HepG2 (cell line): ENCODE measurements around the gene SDR39U1. TPM values are rescaled to one million over a fixed set of nuclear protein-coding genes. Genes with fewer than 3 reads are reported as not detected.

ENCODE experiments used
- ARNT2 ChIP-seq: sonication (generic); formaldehyde crosslinking; IDR thresholded peaks from 2 replicates; pipeline ENCODE4 v1.8.0; 2022; ENCODE audit warnings: mild to moderate bottlenecking, low read depth, missing genetic modification reagents, moderate library complexity
- CCAR2 ChIP-seq: fragments of 200-400 bp; formaldehyde crosslinking; optimal IDR thresholded peaks from 2 replicates; pipeline ENCODE3; 2018; ENCODE audit warnings: low read depth, mild to moderate bottlenecking, low read length, moderate library complexity
- DMTF1 ChIP-seq: sonication (generic); formaldehyde crosslinking; IDR thresholded peaks from 2 replicates; pipeline ENCODE4 v1.4.0; 2020; ENCODE audit warnings: mild to moderate bottlenecking, missing genetic modification reagents
- ETV5 ChIP-seq: IDR thresholded peaks from 2 replicates; pipeline ENCODE4 v1.6.1; 2018; ENCODE audit warnings: missing biosample characterization, missing genetic modification reagents, inconsistent platforms, borderline replicate concordance
- IRF2 ChIP-seq: IDR thresholded peaks from 2 replicates; pipeline ENCODE4 v1.6.1; 2018; ENCODE audit warnings: missing genetic modification reagents, missing compliant biosample characterization
- MBD4 ChIP-seq: IDR thresholded peaks from 2 replicates; pipeline ENCODE4 v1.6.1; 2012; ENCODE audit warnings: low read length, inconsistent platforms, borderline replicate concordance
- NAIF1 ChIP-seq: sonication (generic); formaldehyde crosslinking; IDR thresholded peaks from 2 replicates; pipeline ENCODE4 v1.5.0; 2020; ENCODE audit warnings: mild to moderate bottlenecking, missing genetic modification reagents, borderline replicate concordance
- ONECUT2 ChIP-seq: sonication (generic); formaldehyde crosslinking; IDR thresholded peaks from 2 replicates; pipeline ENCODE4 v1.4.0; 2020; ENCODE audit warnings: missing genetic modification reagents
- PAX8 ChIP-seq: sonication (generic); formaldehyde crosslinking; IDR thresholded peaks from 2 replicates; pipeline ENCODE4 v1.8.0; 2022; ENCODE audit warnings: mild to moderate bottlenecking, missing genetic modification reagents, borderline replicate concordance
- PRMT3 ChIP-seq: sonication (generic); formaldehyde crosslinking; IDR thresholded peaks from 2 replicates; pipeline ENCODE4 v1.8.1; 2022; ENCODE audit warnings: low read depth, mild to moderate bottlenecking, moderate library complexity, missing genetic modification reagents, borderline replicate concordance
- SMARCE1 ChIP-seq: fragments of 450-650 bp; IDR thresholded peaks from 2 replicates; pipeline ENCODE4 v1.6.1; 2017; ENCODE audit warnings: borderline replicate concordance
- TRIM24 ChIP-seq: sonication (generic); formaldehyde crosslinking; IDR thresholded peaks from 2 replicates; pipeline ENCODE4 v1.8.0; 2022; ENCODE audit warnings: mild to moderate bottlenecking, missing genetic modification reagents
- ZBED4 ChIP-seq: sonication (generic); formaldehyde crosslinking; IDR thresholded peaks from 2 replicates; pipeline ENCODE4 v1.4.0; 2020; ENCODE audit warnings: missing genetic modification reagents, borderline replicate concordance
- ZBTB1 ChIP-seq: sonication (generic); formaldehyde crosslinking; IDR thresholded peaks from 2 replicates; pipeline ENCODE4 v1.4.0; 2020; ENCODE audit warnings: missing genetic modification reagents, borderline replicate concordance
- ZBTB37 ChIP-seq: sonication (generic); formaldehyde crosslinking; IDR thresholded peaks from 2 replicates; pipeline ENCODE4 v1.4.0; 2020; ENCODE audit warnings: mild to moderate bottlenecking, missing genetic modification reagents
- ZBTB43 ChIP-seq: sonication (generic); formaldehyde crosslinking; conservative IDR thresholded peaks from 2 replicates; pipeline ENCODE4 v1.4.0; 2020; ENCODE audit warnings: missing genetic modification reagents
- ZFP1 ChIP-seq: IDR thresholded peaks from 2 replicates; pipeline ENCODE4 v1.6.1; 2016
- ZNF160 ChIP-seq: sonication (generic); formaldehyde crosslinking; IDR thresholded peaks from 2 replicates; pipeline ENCODE4 v1.8.0; 2022; ENCODE audit warnings: mild to moderate bottlenecking, inconsistent platforms, missing genetic modification reagents
- ZNF512 ChIP-seq: sonication (generic); formaldehyde crosslinking; IDR thresholded peaks from 2 replicates; pipeline ENCODE4 v1.4.0; 2020; ENCODE audit warnings: mild to moderate bottlenecking, missing genetic modification reagents
- polyA plus RNA-seq, 8 experiments: library from polyadenylated mRNA; depleted of rRNA in 3 of 8; stranded (reverse) in 7 of 8; unstranded in 1 of 8; fragments of >200 nt; fragmentation: Illumina TruSeq in 4 of 8; extraction: Trizol in 4 of 8; gene quantifications; 2 replicates each; pipeline versions ENCODE4 v1.2.1 to v1.2.3, GENCODE V29; 2011 to 2016; ENCODE audit warnings: low read depth in 4 of 8, missing spikeins in 1 of 8, mixed read lengths in 1 of 8; ENCODE audit not compliant: insufficient read depth in 1 of 8
- total RNA-seq, 5 experiments: library from RNA; depleted of rRNA; stranded (reverse); fragments of >200 nt; fragmentation: Illumina TruSeq; extraction: Trizol; gene quantifications; 2 replicates each; pipeline ENCODE4 v1.2.3, GENCODE V29; 2016; ENCODE audit warnings: low read depth in 1 of 5

The SDR39U1 gene
- total and polyA plus RNA-seq, 2 of the 13 experiments (the other 11 are each of a cell fraction or from before 2014, with no cell fraction given), result 34.4 to 129 TPM

GRCh38 chr14:24431569-24432258 lies 10.9 kb downstream of the SDR39U1 start (continued):
- peak; percentile 61; the same call in 1 of the 2 replicates for TF ChIP-seq ETV5
- TF ChIP-seq ZBTB1 (CRISPR knock-in tag), result no peak; the same call in 1 of the 2 replicates
- no peak for TF ChIP-seq TRIM24 (CRISPR knock-in tag)
- TF ChIP-seq ZBTB37 (CRISPR knock-in tag), result no peak
- TF ChIP-seq ONECUT2, result no peak
- TF ChIP-seq CCAR2, result peak; percentile 91
- TF ChIP-seq PRMT3 (CRISPR knock-in tag), result no peak
- no peak; the same call in 1 of the 2 replicates for TF ChIP-seq ZBED4 (CRISPR knock-in tag)
- TF ChIP-seq ZFP1 (CRISPR knock-in tag), result no peak
- peak; percentile 94 for TF ChIP-seq IRF2 (CRISPR knock-in tag)
- TF ChIP-seq DMTF1 (CRISPR knock-in tag), result no peak
- no peak for TF ChIP-seq ZBTB43
- TF ChIP-seq ZNF160, result no peak
- TF ChIP-seq PAX8, result peak; percentile 72; the same call in 1 of the 2 replicates
- TF ChIP-seq ARNT2 (CRISPR knock-in tag), result no peak
- no peak for TF ChIP-seq MBD4
- no peak for TF ChIP-seq NAIF1 (CRISPR knock-in tag)
- 0 out of 2 replicates have a peak, but pooled peaks have one; percentile 26 for TF ChIP-seq ZNF512 (CRISPR knock-in tag)
- TF ChIP-seq SMARCE1, result no peak
